ENCODE data around the gene HOXB5.

DNA sequence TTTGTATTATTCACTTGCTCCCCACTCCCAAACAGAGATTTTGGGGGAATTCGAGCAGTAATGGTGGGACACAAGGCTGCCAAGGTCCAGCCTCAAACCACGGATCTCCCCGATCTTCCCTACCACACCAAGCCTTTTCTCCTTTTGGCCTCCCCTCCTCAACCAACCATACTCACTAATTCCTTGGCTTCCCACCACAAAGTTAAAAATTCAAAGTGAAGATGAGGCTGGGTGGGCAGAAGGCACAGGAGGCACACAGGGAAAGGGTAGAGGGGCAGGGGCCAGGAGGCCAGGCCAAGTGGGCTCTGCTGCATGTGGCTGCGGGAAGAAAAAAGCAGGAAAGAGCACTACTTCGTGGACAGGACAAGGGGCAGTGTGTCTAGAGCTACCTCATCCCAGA is 30.6 kb downstream of the HOXB5 start:
- TF ChIP-seq OSR1 (CRISPR knock-in tag; IDR thresholded peaks at IDR 0.05) (no peak), PATZ1 (CRISPR knock-in tag; IDR thresholded peaks at IDR 0.05; ENCODE audit: borderline replicate concordance) (no peak), GLIS3 (CRISPR knock-in tag; IDR thresholded peaks at IDR 0.05) (no peak), TSHZ2 (CRISPR knock-in tag; IDR thresholded peaks at IDR 0.05) (no peak), RARB (CRISPR knock-in tag; IDR thresholded peaks at IDR 0.05) (no peak), ZFP3 (CRISPR knock-in tag; IDR thresholded peaks at IDR 0.05) (no peak), ESRRG (CRISPR knock-in tag; IDR thresholded peaks at IDR 0.05) (no peak)
- TF ChIP-seq, protein P1, sequence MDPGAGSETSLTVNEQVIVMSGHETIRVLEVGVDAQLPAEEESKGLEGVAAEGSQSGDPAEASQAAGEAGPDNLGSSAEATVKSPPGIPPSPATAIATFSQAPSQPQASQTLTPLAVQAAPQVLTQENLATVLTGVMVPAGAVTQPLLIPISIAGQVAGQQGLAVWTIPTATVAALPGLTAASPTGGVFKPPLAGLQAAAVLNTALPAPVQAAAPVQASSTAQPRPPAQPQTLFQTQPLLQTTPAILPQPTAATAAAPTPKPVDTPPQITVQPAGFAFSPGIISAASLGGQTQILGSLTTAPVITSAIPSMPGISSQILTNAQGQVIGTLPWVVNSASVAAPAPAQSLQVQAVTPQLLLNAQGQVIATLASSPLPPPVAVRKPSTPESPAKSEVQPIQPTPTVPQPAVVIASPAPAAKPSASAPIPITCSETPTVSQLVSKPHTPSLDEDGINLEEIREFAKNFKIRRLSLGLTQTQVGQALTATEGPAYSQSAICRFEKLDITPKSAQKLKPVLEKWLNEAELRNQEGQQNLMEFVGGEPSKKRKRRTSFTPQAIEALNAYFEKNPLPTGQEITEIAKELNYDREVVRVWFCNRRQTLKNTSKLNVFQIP (CRISPR knock-in tag; IDR thresholded peaks at IDR 0.05; ENCODE audit: borderline replicate concordance, low read depth), result no peak
